Brain microvascular endothelial cell (primary cell): Measurements from ENCODE around the gene C15orf61.
A peak's percentile ranks its signal among the peaks of the same experiment; 100 is the strongest.

Experiments used
- DNase-seq: peaks from one replicate; pipeline ENCODE4 v3.0.0-alpha.2; 2020
- H3K27ac ChIP-seq: fragments of 250-450 bp; sonication (Bioruptor Pico); 2 replicates; pipeline ENCODE4 v1.5.1; 2020; ENCODE audit warnings: mild to moderate bottlenecking, moderate library complexity
- H3K27me3 ChIP-seq: fragments of 250-450 bp; sonication (Bioruptor Pico); replicated peaks from 2 replicates; pipeline ENCODE4 v1.5.1; 2020; ENCODE audit warnings: mild to moderate bottlenecking
- H3K36me3 ChIP-seq: fragments of 250-450 bp; sonication (Bioruptor Pico); replicated peaks from 2 replicates; pipeline ENCODE4 v1.5.1; 2020; ENCODE audit warnings: mild to moderate bottlenecking
- H3K4me3 ChIP-seq: 2 replicates; pipeline ENCODE4 v1.5.1; 2011; ENCODE audit warnings: low read depth, mild to moderate bottlenecking, control low read depth, low read length, moderate library complexity
- in situ Hi-C: cut with HindIII; loops from 2 replicates; pipeline ENCODE4 v1.10.0; 2017; ENCODE audit warnings: low sequenced_read_pairs, low pct_ligation_motif_present
- TF ChIP-seq, protein P1 (sequence below): IDR thresholded peaks from 2 replicates; pipeline ENCODE4 v1.5.1; 2011; ENCODE audit warnings: low read depth, mild to moderate bottlenecking, moderate library complexity, low read length, control low read depth, inconsistent platforms; ENCODE audit errors: missing control alignments

Gene C15orf61

GRCh38 chr15:67548862-67549651 is 28.1 kb downstream of the C15orf61 start:
- no peak overlapping the region for H3K27ac ChIP-seq
- no peak overlapping the region for H3K4me3 ChIP-seq
- TF ChIP-seq, protein P1, sequence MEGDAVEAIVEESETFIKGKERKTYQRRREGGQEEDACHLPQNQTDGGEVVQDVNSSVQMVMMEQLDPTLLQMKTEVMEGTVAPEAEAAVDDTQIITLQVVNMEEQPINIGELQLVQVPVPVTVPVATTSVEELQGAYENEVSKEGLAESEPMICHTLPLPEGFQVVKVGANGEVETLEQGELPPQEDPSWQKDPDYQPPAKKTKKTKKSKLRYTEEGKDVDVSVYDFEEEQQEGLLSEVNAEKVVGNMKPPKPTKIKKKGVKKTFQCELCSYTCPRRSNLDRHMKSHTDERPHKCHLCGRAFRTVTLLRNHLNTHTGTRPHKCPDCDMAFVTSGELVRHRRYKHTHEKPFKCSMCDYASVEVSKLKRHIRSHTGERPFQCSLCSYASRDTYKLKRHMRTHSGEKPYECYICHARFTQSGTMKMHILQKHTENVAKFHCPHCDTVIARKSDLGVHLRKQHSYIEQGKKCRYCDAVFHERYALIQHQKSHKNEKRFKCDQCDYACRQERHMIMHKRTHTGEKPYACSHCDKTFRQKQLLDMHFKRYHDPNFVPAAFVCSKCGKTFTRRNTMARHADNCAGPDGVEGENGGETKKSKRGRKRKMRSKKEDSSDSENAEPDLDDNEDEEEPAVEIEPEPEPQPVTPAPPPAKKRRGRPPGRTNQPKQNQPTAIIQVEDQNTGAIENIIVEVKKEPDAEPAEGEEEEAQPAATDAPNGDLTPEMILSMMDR: no peak
- H3K27me3 ChIP-seq: no peaks in the 10 kb centered on the region
- in situ Hi-C loops: no loop called here
- H3K36me3 ChIP-seq: no peaks in the 10 kb centered on the region
- peak; percentile 22 for DNase-seq

GRCh38 chr15:67549736-67550135 is 28.8 kb downstream of the C15orf61 start:
- H3K27ac ChIP-seq: no peak overlapping the region
- no peaks in the 10 kb centered on the region for H3K27me3 ChIP-seq
- in situ Hi-C loops: no loop called here
- H3K36me3 ChIP-seq: no peaks in the 10 kb centered on the region
- DNase-seq: no peak
- no peak overlapping the region for H3K4me3 ChIP-seq
- TF ChIP-seq, protein P1: no peak

DNA sequence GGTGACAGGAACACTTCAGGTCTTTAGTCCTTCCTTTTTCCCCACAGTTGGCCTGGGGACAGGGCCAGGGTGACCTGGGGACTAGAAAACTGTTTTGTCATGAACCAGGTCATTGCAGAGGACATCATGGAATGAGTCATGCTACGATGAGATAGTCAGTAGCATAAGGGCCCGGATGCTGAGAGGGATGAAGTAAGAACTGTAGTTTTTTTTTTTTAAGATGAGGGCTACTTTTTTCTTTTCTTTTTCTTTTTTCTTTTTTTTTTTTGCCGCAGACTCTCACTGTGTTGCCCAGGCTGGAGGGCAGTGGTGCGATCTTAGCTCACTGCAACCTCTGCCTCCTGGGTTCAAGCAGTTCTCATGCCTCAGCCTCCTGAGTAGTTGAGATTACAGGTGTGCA is 29.6 kb downstream of the C15orf61 start:
- DNase-seq: peak; percentile 44
- no peak overlapping the region for H3K27ac ChIP-seq
- H3K4me3 ChIP-seq: no peak overlapping the region
- in situ Hi-C loops: no loop called here
- no peaks in the 10 kb centered on the region for H3K36me3 ChIP-seq
- TF ChIP-seq, protein P1: no peak
- H3K27me3 ChIP-seq: no peaks in the 10 kb centered on the region

- Histone ChIP-seq H3K27me3 (no peaks in the 10 kb centered on the region), H3K4me3 (no peak overlapping the region), H3K36me3 (no peaks in the 10 kb centered on the region), H3K27ac (no peak overlapping the region)
- in situ Hi-C loops: no loop called here
- TF ChIP-seq, protein P1: no peak
- DNase-seq: no peak
Observed at GRCh38 chr15:67551207-67551743, 30.3 kb downstream of the C15orf61 start.

DNA sequence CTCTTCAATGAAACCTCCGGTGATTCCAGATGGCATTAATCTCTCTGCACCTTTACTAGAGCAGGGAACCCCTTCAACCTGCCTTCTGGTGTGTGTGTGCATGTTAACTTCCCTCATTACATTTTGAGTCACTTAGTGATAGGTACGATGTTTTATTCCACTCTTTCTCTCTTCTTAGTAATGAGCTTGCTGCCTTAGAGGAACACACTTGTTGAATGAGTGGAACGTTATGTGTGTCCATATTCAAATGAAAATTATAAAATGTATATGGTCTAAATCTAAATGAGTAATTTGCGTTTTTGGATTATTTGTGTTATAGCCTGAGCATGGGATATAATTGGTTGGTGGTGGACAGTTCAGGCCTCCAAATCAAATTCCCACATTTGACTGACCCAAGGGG is 33.6 kb downstream of the C15orf61 start:
- H3K27me3 ChIP-seq: no peaks in the 10 kb centered on the region
- H3K4me3 ChIP-seq: no peak overlapping the region
- in situ Hi-C loops: no loop called here
- H3K36me3 ChIP-seq: no peaks in the 10 kb centered on the region
- TF ChIP-seq, protein P1: no peak
- no peak overlapping the region for H3K27ac ChIP-seq
- no peak for DNase-seq
